HepG2 (cell line): ENCODE data around the gene GNPNAT1.

Experiments used
- EZH2 ChIP-seq: conservative IDR thresholded peaks from 2 replicates; pipeline ENCODE4 v1.6.1; 2012; ENCODE audit warnings: mild to moderate bottlenecking, low read depth, low read length, moderate library complexity
- HDAC1 ChIP-seq: sonication (generic); formaldehyde crosslinking; IDR thresholded peaks from 2 replicates; pipeline ENCODE4 v1.5.1; 2020; ENCODE audit warnings: mild to moderate bottlenecking, missing genetic modification reagents
- SP1 ChIP-seq, 2 experiments: fragments of 450-650 bp in 1 of 2; sonication (generic) in 1 of 2; formaldehyde crosslinking in 1 of 2; IDR thresholded peaks; 2 replicates each; pipeline versions ENCODE4 v1.4.0 to v1.6.1; 2016 to 2020; ENCODE audit warnings: missing genetic modification reagents in 1 of 2
- TSC22D2 ChIP-seq: sonication (generic); formaldehyde crosslinking; IDR thresholded peaks from 2 replicates; pipeline ENCODE4 v1.5.1; 2020; ENCODE audit warnings: missing genetic modification reagents, mild to moderate bottlenecking, borderline replicate concordance
- ZNF788 ChIP-seq: sonication (generic); formaldehyde crosslinking; IDR thresholded peaks from 2 replicates; pipeline ENCODE4 v1.5.0; 2020; ENCODE audit warnings: mild to moderate bottlenecking, missing genetic modification reagents, borderline replicate concordance
- TF ChIP-seq, protein P1 (sequence below): sonication (generic); formaldehyde crosslinking; IDR thresholded peaks from 2 replicates; pipeline ENCODE4 v1.4.0; 2020; ENCODE audit warnings: mild to moderate bottlenecking, missing genetic modification reagents
- TF ChIP-seq, protein P2 (sequence below): sonication (generic); formaldehyde crosslinking; IDR thresholded peaks from 2 replicates; pipeline ENCODE4 v1.5.0; 2020; ENCODE audit warnings: mild to moderate bottlenecking, missing genetic modification reagents, moderate library complexity
- TF ChIP-seq, protein P3 (sequence below), 2 experiments: sonication (generic) in 1 of 2; formaldehyde crosslinking in 1 of 2; IDR thresholded peaks; 2 replicates each; pipeline versions ENCODE4 v1.4.0 to v1.6.1; 2018 to 2020; ENCODE audit warnings: missing genetic modification reagents in 2 of 2, borderline replicate concordance in 1 of 2, low read depth in 1 of 2, mild to moderate bottlenecking in 1 of 2, missing biosample characterization in 1 of 2
- TF ChIP-seq, protein P4 (sequence below): IDR thresholded peaks from 2 replicates; pipeline ENCODE4 v1.6.1; 2012; ENCODE audit warnings: inconsistent platforms
- TF ChIP-seq, protein P5 (sequence below): sonication (generic); formaldehyde crosslinking; IDR thresholded peaks from 2 replicates; pipeline ENCODE4 v1.5.1; 2020; ENCODE audit warnings: missing genetic modification reagents, mild to moderate bottlenecking, borderline replicate concordance

DNA sequence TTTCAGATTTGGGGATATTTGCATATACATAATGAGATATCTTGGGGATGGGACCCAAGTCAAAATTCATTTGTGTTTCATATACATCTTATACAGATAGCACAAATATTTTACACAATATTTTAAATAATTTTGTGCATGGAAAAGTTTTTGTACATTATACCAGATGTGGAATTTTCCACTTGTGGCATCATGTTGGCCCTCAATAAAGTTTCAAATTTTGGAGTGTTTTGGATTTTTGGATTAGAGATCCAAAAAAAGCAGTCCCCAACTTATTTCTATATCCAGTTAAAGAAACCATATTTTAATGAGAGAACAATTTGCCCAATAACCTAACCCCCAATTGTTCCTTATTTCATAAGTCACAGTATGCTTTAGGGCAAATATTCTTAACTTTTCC, 4.5 kb downstream of the GNPNAT1 start:
- TF ChIP-seq, protein P1, sequence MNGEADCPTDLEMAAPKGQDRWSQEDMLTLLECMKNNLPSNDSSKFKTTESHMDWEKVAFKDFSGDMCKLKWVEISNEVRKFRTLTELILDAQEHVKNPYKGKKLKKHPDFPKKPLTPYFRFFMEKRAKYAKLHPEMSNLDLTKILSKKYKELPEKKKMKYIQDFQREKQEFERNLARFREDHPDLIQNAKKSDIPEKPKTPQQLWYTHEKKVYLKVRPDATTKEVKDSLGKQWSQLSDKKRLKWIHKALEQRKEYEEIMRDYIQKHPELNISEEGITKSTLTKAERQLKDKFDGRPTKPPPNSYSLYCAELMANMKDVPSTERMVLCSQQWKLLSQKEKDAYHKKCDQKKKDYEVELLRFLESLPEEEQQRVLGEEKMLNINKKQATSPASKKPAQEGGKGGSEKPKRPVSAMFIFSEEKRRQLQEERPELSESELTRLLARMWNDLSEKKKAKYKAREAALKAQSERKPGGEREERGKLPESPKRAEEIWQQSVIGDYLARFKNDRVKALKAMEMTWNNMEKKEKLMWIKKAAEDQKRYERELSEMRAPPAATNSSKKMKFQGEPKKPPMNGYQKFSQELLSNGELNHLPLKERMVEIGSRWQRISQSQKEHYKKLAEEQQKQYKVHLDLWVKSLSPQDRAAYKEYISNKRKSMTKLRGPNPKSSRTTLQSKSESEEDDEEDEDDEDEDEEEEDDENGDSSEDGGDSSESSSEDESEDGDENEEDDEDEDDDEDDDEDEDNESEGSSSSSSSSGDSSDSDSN (CRISPR knock-in tag): no peak
- TF ChIP-seq, protein P2, sequence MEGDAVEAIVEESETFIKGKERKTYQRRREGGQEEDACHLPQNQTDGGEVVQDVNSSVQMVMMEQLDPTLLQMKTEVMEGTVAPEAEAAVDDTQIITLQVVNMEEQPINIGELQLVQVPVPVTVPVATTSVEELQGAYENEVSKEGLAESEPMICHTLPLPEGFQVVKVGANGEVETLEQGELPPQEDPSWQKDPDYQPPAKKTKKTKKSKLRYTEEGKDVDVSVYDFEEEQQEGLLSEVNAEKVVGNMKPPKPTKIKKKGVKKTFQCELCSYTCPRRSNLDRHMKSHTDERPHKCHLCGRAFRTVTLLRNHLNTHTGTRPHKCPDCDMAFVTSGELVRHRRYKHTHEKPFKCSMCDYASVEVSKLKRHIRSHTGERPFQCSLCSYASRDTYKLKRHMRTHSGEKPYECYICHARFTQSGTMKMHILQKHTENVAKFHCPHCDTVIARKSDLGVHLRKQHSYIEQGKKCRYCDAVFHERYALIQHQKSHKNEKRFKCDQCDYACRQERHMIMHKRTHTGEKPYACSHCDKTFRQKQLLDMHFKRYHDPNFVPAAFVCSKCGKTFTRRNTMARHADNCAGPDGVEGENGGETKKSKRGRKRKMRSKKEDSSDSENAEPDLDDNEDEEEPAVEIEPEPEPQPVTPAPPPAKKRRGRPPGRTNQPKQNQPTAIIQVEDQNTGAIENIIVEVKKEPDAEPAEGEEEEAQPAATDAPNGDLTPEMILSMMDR (CRISPR knock-in tag): no peak
- TF ChIP-seq, protein P3, sequence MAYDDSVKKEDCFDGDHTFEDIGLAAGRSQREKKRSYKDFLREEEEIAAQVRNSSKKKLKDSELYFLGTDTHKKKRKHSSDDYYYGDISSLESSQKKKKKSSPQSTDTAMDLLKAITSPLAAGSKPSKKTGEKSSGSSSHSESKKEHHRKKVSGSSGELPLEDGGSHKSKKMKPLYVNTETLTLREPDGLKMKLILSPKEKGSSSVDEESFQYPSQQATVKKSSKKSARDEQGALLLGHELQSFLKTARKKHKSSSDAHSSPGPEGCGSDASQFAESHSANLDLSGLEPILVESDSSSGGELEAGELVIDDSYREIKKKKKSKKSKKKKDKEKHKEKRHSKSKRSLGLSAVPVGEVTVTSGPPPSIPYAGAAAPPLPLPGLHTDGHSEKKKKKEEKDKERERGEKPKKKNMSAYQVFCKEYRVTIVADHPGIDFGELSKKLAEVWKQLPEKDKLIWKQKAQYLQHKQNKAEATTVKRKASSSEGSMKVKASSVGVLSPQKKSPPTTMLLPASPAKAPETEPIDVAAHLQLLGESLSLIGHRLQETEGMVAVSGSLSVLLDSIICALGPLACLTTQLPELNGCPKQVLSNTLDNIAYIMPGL (CRISPR knock-in tag; IDR thresholded peaks at IDR 0.05; ENCODE audit: borderline replicate concordance in 1 of 2, low read depth in 1 of 2): no peak
- TF ChIP-seq TSC22D2 (CRISPR knock-in tag) (no peak), SP1 (IDR thresholded peaks at IDR 0.05) (no peak), SP1 (CRISPR knock-in tag; IDR thresholded peaks at IDR 0.05) (no peak), HDAC1 (CRISPR knock-in tag) (no peak), ZNF788 (CRISPR knock-in tag) (no peak), EZH2 (no peak)
- TF ChIP-seq, protein P4, sequence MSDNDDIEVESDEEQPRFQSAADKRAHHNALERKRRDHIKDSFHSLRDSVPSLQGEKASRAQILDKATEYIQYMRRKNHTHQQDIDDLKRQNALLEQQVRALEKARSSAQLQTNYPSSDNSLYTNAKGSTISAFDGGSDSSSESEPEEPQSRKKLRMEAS: no peak
- TF ChIP-seq, protein P5, sequence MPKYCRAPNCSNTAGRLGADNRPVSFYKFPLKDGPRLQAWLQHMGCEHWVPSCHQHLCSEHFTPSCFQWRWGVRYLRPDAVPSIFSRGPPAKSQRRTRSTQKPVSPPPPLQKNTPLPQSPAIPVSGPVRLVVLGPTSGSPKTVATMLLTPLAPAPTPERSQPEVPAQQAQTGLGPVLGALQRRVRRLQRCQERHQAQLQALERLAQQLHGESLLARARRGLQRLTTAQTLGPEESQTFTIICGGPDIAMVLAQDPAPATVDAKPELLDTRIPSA (CRISPR knock-in tag): no peak
